Measurements from ENCODE around the gene KLF3.

The KLF3 gene

DNA sequence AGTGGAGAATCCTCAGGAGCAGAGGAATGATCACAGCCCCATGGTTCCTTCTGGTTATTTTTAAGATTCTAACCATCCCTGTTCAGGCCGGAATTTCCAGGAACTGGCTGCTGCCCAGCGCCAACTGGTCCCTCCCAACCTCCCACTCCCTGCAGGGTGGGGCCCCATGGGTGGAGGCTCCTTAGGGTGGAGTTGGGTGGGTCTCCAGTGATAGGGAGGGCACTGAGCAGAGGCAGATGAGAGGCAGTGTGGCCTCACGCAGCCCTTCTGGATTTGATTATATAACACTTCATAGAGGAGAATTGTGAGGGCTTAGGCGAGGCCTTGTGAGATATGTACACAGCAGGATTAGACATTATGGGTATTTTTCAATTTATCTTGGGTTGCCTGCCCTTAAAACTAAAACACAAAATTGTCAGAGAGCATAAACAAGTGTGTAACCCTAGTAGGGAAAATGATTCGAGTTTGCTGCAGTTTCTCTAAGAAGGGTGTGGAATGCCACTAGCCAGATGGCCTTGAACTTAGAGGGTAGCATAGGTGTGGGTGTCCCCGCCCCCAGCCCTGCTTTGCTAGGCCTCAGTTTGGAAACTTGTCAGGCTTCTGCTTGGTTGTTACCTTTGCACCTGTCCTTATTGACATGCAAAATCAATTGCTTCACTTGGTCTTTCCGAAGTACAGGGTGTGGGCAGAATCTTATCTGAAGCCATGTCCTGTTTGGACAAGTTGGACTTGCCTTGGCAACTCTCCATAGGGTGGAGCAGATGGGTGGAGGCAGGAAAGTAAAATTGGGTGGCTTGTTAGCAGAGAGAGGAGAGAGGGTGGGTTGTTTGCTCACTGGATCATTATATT lies 9.4 kb downstream of the KLF3 start:
- DNase-seq = peak in 2 of 51 donors; percentile 15 to 22

DNA sequence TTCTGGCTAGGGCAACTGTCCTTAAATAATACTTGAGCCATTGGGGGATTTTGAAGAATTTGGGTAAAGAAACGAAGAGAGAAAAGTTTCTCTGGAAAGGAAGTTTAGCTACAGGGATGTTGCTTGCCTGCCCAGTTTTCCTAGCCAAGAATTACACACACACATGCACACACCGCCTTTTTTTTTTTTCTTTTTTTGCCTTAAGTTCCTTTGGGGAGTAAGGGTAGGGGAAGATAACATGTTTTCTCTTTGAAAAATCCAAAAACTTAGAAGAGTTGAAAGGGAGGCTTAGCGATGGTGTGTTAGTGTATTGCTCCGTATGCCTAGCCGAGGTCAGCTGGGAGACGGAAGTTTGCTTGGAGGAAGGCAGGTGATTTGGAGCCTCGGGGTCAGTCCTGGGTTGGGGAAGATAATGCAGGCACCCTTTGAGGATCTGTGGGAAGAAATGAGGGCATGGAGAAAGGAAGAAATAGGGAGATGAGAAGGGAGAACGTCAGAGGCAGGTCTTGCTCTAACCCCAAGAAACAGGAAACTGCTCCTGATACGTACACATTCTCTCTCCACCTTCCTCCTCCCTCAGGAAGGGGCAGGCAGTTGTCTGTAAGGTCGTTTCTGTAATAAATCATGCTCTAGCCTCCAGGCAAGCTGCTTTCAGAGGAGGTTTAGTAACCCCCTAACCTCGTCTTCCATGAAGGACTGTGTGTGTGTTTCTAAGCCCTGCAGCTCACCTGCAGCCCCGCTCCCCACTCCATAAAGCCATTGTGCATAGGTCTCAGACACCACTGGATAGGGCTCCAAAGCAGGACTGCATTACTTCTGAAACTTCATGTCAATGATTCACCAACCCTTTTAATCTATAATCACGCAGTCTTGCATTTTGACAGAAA lies 10.5 kb downstream of the KLF3 start:
- peak in 1 of 51 donors; percentile 58 for DNase-seq

DNA sequence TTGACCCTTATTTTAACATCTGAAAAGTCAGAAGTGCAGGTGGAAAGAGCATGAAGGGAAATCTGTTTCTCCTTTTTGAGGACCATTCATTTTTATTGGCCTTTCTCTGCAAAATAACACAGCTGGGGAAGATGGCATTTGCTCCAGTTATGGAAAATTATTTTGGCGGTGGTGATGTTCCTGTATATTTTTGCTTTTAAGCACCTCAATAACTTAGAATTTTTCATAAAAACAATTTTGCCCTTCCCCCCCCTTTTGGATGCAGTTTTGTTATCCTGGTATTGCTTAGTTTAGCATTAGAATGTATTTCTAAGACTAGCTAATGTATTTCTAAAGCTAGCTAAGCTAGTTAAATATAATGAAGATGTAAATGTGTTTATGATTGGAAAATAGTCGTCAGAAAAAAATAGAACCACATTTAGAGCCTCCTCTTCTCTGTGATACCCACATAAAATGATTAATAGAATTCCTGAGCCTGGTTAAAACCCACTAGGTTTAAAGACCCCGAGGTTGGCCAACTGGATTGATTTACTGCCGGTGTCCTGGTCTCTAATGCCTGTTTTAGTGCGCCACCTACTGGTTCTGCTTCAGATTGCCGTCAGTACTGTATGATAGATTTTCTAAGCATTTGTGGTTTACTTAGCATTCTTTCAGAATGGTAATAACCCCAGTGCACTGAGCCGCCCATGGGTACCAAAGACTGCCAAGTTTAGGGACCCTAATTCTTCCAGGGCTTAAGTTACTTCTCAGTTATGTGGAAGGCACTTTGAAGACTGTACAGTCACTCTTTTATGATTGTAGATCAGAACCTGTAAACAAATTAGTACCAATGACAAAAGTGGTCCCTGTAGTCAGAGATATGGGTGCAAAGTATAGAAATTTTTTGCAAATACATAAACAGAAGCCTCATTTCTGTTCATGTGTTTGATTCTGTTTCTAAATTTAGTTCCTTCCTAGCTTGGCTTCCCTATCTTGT lies 11.4 kb downstream of the KLF3 start:
- peak in 44 of 51 donors; percentile 8 to 92 (median 54) for DNase-seq

DNA sequence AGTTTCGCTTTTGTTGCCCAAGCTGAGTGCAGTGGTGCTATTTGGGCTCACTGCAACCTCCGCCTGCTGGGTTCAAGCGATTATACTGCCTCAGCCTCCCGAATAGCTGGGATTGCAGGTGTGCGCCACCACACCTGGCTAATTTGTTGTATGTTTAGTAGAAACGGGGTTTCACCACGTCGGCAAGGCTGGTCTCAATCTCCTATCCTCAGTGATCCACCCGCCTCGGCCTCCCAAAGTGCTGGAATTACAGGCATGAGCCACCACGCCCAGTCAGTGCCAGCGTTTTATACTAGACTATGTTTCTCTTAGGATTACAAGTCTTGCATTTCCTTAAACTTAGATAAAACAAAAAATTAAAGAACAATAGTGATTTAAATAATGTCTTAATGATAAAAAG lies 13.0 kb downstream of the KLF3 start:
- DNase-seq = no peak

DNA sequence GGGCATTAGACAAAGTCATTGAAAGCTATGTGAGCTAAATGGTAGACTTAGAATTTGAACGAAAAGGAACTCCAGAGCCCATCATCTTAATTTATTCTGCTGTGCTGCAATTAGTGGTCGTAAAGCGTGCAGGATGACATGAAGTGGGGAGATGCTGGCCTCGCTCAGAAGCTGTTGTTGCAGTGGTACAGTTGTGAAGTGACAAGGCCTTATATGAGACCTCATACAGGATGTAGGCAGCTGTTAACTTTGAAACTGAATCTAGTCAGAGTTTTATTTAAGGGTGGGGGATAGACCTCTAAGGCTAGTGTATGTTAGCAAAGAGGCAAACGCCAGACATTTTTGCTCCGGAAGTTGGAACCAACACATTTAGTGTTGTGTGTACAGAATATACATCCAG lies 13.4 kb downstream of the KLF3 start:
- no peak for DNase-seq

DNA sequence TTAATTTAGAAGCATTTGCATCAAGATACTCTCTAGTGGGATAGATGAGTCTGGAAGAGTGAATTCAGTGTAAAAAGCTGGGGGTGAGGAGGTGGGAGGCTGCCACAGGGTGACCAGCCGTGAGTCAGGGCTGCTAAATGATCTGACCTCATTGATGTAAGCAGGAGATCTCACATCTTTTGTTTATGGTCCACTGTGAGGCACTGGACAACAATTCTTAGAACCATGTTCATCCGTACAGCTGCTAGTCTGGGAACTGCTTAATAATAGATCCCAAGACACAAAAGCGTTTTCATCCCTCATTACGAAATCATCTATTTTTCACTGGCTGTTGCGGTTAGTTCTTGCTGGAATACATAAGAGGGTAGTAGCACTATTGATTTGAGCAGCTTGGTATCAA lies 14.1 kb downstream of the KLF3 start:
- DNase-seq = peak in 4 of 51 donors; percentile 9 to 51 (median 32)

DNA sequence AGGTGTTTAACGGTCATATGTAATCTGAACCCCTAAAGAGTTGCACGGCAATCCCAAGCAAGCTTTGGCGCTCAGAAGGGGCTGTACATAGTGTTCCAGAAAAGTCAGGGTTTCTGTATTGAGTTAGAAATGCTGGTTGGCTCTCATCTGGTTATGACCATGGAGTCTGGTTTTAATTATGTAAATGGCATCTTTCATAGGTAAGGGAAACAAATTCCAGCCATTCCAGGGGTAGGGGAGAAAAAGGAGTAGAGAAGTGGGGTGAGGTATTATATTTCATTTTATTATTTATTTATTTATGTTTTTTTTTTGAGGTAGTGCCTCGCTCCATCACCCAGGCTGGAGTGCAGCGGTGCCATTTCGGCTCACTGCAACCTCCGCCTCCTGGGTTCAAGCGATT lies 15.9 kb downstream of the KLF3 start:
- no peak for DNase-seq

DNA sequence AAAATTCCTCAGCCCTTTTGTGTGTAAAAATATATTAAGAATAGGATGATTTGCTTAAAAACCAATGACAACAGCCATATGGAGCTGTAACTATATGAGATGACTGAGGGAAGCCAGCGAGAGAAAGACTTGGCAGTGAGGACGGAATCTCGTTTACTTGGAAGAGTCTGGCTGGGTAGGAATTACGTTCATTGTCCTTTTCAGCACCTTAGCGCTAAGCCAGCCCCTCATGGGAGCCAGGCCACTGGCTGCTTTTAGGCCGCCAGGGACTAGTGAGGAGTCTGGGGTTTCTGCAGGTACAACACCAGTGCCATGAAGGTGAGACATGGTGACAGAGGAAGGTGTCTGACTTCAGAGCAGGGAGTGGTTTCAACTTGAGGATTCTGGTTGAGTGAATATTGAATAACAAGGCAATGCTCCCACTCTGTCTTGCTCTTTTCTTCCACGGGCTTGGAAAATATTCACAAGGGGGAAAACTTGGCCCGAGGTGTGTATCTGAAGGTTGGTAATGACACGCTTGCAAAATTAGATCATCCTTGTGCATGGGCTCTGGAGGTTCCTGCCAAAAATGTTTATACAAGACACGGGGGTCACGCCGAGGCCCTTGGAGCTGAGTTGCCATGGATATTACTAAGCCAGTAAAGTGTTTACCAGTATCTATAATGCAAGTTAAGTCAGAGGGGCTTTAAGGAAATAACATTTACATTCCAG lies 17.4 kb downstream of the KLF3 start:
- no peak for DNase-seq

DNA sequence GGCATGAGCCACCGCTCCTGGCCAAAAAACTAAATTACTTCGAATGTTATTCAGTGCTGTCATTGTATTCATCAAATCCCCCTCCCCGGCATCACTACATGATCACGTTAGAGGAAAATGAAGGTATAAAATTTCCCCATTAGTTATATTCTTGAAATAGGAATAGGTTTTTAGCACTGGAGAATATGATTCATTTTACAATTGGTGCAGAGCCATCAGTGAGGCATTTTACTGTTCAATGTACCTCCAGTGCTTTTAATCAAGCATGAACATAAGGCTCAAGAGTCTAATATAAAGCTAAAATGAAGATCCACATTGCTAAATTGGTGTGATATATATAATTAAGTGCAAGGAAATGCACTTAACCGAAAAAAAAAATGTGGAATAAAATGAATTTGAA lies 18.3 kb downstream of the KLF3 start:
- DNase-seq = no peak

DNA sequence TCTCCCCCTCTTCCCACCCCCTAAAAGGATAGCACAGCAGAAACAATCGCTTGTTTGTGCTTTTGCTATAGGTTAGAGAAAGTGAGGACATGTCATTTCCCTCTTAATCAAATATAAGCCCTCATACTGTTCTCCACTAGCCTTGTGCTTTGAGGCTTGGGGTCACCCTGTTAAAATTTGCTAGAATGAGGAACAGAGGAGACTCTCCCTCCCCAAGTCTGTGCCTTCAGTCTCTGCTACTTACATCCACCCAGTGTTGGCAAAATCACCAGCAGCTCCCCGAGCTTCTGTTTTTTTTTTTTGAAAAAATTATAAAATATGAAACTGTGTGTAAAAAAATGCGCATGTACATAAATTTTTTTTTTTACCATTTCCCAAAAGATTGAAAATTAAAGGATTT lies 19.3 kb downstream of the KLF3 start:
- DNase-seq = no peak

DNA sequence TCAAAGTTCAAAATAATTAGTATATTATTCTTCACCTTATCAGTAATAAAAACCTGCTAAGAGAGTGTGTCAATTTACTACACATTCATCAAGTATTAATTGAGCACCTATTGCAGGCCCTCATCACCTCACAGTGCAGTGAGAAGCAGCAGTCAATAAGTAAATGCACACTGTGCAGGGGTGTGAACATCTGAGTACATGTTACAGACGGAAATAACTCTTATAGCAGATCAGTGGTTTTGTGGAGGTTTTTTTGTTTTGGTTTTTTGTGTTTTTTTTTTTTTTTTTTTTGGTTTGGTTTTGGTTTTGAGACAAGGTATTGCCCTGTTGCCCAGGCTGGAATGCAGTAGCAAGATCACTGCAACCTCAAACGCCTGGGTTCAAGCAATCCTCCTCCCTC lies 20.3 kb downstream of the KLF3 start:
- no peak for DNase-seq

DNA sequence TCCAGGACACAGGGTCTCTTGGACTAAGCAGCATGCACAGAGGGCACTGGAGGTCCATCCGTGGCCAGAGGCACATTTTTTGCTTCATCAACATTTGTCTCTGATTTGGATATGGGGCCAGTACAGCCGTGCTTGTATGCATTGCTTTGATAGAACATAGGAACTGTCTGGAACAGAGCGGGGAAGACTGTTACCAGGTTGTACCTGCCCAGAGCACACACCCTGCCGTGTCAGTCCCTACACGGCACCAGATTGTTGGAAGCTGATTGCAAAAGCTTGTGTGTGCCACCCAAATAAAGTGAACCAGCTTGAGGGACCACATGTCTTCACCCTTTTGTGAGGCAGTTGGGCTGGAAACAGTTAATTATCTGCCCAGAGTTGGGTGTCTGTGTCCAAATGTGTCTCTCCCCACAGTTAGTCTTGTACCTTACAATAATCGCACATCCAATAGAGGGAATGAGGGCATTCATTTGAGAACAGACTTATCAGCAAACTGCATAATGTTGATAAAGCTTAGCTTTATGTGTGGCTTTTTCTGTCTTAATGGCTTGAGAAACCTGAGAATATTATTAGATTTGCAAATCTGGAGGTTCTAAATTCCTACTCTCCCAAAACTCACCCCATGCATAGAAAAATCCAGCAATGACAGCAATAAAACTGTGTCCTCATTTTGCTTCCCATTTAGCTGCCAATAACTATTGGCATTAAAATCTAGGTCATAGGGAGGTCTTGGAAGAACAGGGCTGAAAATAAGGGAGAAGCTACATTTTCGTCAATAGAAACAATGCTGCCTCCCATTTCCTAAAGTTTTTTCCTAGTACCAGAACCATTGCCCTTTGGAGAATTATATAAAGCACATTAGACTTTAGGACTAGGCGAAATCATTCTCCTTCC lies 21.2 kb downstream of the KLF3 start:
- DNase-seq = peak in 1 of 51 donors; percentile 8

DNA sequence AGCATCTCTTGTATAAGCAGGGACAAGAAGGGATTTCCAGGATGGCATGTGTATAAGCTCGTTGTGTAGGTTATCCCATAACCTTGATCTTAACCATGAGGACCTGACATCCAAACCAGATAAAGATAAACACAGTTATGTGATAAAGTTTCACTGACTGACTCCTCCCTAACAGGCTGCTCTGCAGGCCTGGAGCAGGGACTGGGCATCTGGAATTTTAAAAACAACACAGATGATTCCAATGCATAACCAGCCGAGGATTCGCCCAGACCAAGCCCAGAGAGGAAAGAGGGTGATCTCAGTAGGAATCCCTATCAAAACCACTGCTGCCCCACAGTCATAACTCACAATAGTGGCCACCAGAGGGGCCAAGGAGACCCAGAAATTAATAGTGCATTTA lies 22.7 kb downstream of the KLF3 start:
- no peak for DNase-seq

DNA sequence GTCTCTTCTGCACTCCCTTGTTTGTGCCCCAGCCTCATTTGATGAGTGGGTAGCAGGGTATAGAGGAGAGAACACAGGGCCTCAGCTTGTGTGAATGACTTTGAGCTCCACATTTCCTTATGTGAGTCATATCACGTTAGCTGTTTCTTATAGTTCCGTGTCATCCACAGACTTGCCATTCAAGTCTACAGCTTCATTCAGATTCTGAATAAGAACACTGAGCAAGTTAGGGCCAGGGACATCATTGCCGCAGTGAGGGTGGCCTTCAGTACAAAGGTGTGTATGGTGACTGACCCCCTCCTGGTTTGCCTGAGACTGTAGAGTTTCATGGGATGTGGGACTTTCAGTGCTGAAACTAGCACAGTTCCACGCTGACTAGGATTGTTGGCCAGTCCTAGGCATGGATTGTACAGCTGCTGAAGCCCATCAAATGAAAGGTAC lies 23.6 kb downstream of the KLF3 start:
- DNase-seq = no peak

DNA sequence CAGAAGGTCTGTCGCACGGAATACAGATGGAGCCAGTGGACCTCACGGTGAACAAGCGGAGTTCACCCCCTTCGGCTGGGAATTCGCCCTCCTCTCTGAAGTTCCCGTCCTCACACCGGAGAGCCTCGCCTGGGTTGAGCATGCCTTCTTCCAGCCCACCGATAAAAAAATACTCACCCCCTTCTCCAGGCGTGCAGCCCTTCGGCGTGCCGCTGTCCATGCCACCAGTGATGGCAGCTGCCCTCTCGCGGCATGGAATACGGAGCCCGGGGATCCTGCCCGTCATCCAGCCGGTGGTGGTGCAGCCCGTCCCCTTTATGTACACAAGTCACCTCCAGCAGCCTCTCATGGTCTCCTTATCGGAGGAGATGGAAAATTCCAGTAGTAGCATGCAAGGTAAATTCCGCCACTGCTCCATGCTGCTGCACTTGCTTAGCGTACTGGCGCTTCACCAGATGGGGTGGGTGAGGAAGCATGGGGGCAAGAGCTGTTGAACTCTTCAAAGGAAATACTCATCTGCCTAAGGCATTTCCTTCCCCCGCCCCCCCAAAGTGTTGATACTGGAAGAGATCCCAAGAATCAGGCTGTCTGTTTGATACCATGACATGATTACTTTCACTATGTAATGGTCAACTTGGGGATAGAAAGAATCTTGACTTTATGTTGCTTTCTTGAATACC lies 24.8 kb downstream of the KLF3 start:
- DNase-seq = no peak

DNA sequence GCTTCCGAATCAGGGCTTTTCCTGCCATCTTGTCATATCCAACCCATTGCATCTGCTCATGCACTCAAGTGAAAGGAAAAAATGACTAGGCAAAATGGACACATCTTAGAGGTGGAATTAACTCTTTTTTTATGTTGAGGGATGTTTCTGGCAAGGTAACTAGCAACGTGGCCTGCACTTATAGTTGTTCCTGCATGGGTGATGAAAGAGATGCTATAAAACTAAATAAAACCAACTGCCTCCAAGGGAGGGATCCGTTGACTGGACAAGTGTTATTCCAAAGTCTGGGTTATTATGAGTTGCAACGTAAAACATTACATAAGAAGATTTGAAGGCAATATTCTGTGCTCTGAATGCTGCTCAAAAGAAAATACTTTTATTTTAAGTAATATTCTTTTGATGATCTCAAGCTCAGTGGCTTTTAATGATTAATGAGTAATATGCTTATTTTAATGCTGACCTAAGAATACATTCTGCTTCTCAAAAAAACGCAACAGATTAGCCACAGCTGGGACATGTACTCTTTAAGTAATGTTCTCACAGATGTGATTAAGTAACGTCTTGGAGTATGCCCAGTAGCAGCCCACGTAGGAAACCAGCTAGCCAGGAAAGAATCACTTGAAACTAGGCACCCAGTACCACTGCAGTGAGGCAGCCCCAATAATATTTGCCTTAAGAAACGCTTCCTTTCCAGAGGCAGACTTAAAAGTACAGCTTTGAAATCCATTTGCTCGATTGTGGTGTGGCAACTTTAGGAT lies 27.4 kb downstream of the KLF3 start:
- no peak for DNase-seq

DNA sequence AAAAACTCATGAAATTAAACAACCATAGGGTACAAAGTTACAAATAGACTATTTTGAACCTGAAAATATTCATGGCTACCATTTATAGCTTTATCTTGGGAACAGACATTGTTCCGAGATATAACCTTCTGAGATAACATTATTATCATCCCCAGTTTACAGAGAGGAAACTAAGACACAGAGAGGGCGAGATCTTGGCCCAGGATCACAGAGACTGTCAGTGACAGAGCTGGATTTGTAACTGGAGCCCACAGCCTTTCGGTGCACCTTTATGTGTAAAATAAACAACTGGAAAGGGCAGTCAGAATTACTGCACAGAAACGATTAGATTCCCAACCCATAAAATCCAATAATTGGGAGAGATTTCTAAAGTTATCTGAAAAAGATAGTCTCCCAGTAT lies 28.4 kb downstream of the KLF3 start:
- DNase-seq = no peak

DNA sequence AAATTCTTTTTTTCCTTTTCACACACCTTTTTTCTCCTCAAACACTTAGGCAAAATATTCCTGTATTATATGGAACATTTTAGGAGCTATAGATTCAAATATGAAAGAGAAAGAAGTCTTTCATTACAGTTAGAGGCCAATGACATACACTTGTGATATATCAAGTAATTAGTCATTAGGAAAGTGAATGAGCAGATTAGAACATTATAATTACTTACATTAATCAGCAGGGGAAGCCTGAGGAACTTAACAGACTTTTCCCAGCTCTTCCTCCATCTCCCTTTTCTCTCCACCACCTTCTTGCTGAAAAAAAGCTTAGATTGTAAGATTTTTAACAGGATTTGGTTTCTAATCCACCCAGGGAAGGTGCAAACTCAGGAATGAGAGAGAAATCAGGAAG lies 29.6 kb downstream of the KLF3 start:
- no peak for DNase-seq

All from hypothalamus (tissue), 51 donors.